ENCODE measurements around the gene KCNA3. TPM values are rescaled to one million over a fixed set of nuclear protein-coding genes. Genes with fewer than 3 reads are reported as not detected.

Gene KCNA3
- total and polyA plus RNA-seq, 2 of the 4 experiments (the other 2 are of a cell fraction) = under 0.01 to 0.09 TPM

GRCh38 chr1:110638556-110638955 lies 36.2 kb downstream of the KCNA3 start:
- no peak overlapping the region for H3K9ac ChIP-seq (ENCODE audit: low read depth, low read length)
- H2BK120ac ChIP-seq (ENCODE audit: low read depth, low read length) = no peak overlapping the region
- dilution Hi-C loops (cut with HindIII; ENCODE audit: low sequenced_read_pairs, unreplicated experiment) (no loop called here), intact Hi-C loops (cut with micrococcal nuclease) (no loop called here), in situ Hi-C loops (cut with MboI; ENCODE audit: low sequenced_read_pairs) (no loop called here)
- DNase-seq (no peak), ATAC-seq (ENCODE audit: low read depth) (no peak)
- no peak overlapping the region for H4K91ac ChIP-seq (ENCODE audit: insufficient read depth, low read depth, low read length)
- no peak overlapping the region for H3K14ac ChIP-seq (replicated peaks; ENCODE audit: low read depth, low read length)
- no peaks in the 10 kb centered on the region for H4K20me1 ChIP-seq (ENCODE audit: insufficient read depth, low read length)
- no peaks in the 10 kb centered on the region for H3K9me3 ChIP-seq (ENCODE audit: control insufficient read depth, insufficient read depth, low read length)
- no peak overlapping the region for H4K5ac ChIP-seq (ENCODE audit: low read depth, low read length)
- H3K4me2 ChIP-seq (ENCODE audit: low read depth, low read length) = no peak overlapping the region
- no peak overlapping the region for H2AFZ ChIP-seq (replicated peaks; ENCODE audit: low read length, poor library complexity)
- H2AK5ac ChIP-seq (ENCODE audit: low read depth, low read length) = no peak overlapping the region
- CTCF ChIA-PET = no interaction called here
- TF ChIP-seq, protein P1, sequence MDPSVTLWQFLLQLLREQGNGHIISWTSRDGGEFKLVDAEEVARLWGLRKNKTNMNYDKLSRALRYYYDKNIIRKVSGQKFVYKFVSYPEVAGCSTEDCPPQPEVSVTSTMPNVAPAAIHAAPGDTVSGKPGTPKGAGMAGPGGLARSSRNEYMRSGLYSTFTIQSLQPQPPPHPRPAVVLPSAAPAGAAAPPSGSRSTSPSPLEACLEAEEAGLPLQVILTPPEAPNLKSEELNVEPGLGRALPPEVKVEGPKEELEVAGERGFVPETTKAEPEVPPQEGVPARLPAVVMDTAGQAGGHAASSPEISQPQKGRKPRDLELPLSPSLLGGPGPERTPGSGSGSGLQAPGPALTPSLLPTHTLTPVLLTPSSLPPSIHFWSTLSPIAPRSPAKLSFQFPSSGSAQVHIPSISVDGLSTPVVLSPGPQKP (IDR thresholded peaks at IDR 0.05; ENCODE audit: borderline replicate concordance, low read depth, low read length) = no peak
- TF ChIP-seq SMC3 (IDR thresholded peaks at IDR 0.05; ENCODE audit: low read depth, low read length) = no peak
- no peak for TF ChIP-seq RAD21 (IDR thresholded peaks at IDR 0.05; ENCODE audit: low read length)
- TF ChIP-seq BHLHE40 (IDR thresholded peaks at IDR 0.05; ENCODE audit: low read depth, low read length) = no peak
- no peak for TF ChIP-seq RFX5 (IDR thresholded peaks at IDR 0.05; ENCODE audit: low read depth, low read length)
- TF ChIP-seq MAFK (IDR thresholded peaks at IDR 0.05; ENCODE audit: low read depth, low read length) = no peak
- TF ChIP-seq, protein P2, sequence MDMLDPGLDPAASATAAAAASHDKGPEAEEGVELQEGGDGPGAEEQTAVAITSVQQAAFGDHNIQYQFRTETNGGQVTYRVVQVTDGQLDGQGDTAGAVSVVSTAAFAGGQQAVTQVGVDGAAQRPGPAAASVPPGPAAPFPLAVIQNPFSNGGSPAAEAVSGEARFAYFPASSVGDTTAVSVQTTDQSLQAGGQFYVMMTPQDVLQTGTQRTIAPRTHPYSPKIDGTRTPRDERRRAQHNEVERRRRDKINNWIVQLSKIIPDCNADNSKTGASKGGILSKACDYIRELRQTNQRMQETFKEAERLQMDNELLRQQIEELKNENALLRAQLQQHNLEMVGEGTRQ (IDR thresholded peaks at IDR 0.05; ENCODE audit: low read depth, low read length) = no peak
- TF ChIP-seq RCOR1 (IDR thresholded peaks at IDR 0.05; ENCODE audit: insufficient replicate concordance, low read length) = no peak
- TF ChIP-seq, protein P3, sequence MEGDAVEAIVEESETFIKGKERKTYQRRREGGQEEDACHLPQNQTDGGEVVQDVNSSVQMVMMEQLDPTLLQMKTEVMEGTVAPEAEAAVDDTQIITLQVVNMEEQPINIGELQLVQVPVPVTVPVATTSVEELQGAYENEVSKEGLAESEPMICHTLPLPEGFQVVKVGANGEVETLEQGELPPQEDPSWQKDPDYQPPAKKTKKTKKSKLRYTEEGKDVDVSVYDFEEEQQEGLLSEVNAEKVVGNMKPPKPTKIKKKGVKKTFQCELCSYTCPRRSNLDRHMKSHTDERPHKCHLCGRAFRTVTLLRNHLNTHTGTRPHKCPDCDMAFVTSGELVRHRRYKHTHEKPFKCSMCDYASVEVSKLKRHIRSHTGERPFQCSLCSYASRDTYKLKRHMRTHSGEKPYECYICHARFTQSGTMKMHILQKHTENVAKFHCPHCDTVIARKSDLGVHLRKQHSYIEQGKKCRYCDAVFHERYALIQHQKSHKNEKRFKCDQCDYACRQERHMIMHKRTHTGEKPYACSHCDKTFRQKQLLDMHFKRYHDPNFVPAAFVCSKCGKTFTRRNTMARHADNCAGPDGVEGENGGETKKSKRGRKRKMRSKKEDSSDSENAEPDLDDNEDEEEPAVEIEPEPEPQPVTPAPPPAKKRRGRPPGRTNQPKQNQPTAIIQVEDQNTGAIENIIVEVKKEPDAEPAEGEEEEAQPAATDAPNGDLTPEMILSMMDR (conservative IDR thresholded peaks at IDR 0.05; ENCODE audit: low read depth, low read length) = no peak
- no peak for TF ChIP-seq MAZ (IDR thresholded peaks at IDR 0.05; ENCODE audit: borderline replicate concordance, low read depth, low read length)
- TF ChIP-seq FOS (IDR thresholded peaks at IDR 0.05; ENCODE audit: low read depth, low read length) = no peak
- no peak for TF ChIP-seq NFE2L2 (IDR thresholded peaks at IDR 0.05; ENCODE audit: low read depth, low read length)
- no peak for TF ChIP-seq POLR2A (IDR thresholded peaks at IDR 0.05; ENCODE audit: low read depth, low read length)
- TF ChIP-seq CHD1 (IDR thresholded peaks at IDR 0.05; ENCODE audit: low read depth, low read length) = no peak
- TF ChIP-seq CEBPB (IDR thresholded peaks at IDR 0.05; ENCODE audit: low read depth, low read length) = no peak
- no peaks in the 10 kb centered on the region for H3K9me1 ChIP-seq (ENCODE audit: insufficient read depth, low read length)
- H3K79me1 ChIP-seq (ENCODE audit: low read depth in 1 of 2, low read length in 2 of 2) = no peaks in the 10 kb centered on the region
- H4K8ac ChIP-seq (ENCODE audit: low read depth in 2 of 2, low read length in 2 of 2) = no peak overlapping the region
- WGBS, 2 experiments (ENCODE audit: extremely low coverage in 2 of 2, insufficient read length in 1 of 2) = no CpG with 5 or more reads among the region's 6 CpGs
- H3K27ac ChIP-seq (ENCODE audit: insufficient read depth, low read length) = no peak overlapping the region
- H2AK9ac ChIP-seq (replicated peaks; ENCODE audit: low read depth, low read length, poor library complexity) = no peak overlapping the region
- no peak overlapping the region for H3K18ac ChIP-seq (ENCODE audit: low read depth, low read length)
- no peaks in the 10 kb centered on the region for H3K36me3 ChIP-seq (ENCODE audit: control insufficient read depth, insufficient read depth, low read length)
- peaks cover 5% of the 10 kb centered on the region; the same call in 1 of the 2 replicates for H3K4me1 ChIP-seq (ENCODE audit: control insufficient read depth, insufficient read depth, low read length)
- no peak overlapping the region for H2BK15ac ChIP-seq (ENCODE audit: low read depth, low read length)
- POLR2A ChIA-PET (ENCODE audit: unreplicated experiment) = no interaction called here
- no peak overlapping the region for H3K4me3 ChIP-seq (ENCODE audit: insufficient read depth, low read depth, low read length)
- peaks cover 4% of the 10 kb centered on the region; the same call in 1 of the 2 replicates for H3K27me3 ChIP-seq (ENCODE audit: control insufficient read depth, insufficient read depth, low read length)
- H2BK20ac ChIP-seq (ENCODE audit: low read depth, low read length) = no peak overlapping the region
- no peak overlapping the region for H3K56ac ChIP-seq (ENCODE audit: extremely low read depth, insufficient read depth, low read length)
- BruUV-seq (replicated peaks) = no TSS peak
- no peak overlapping the region for H3K4ac ChIP-seq (ENCODE audit: low read depth, low read length)
- no peak overlapping the region for H3K23ac ChIP-seq (ENCODE audit: low read depth, low read length)
- no peak overlapping the region for H2BK5ac ChIP-seq (ENCODE audit: low read depth, low read length, poor library complexity, severe bottlenecking)
